Left ventricle myocardium inferior (tissue), 1 donor: Measurements from ENCODE around the gene FIBCD1. TPM values are rescaled to one million over a fixed set of nuclear protein-coding genes. Genes with fewer than 3 reads are reported as not detected.
"Not testable (repeated sequence)": the region's sequence is repeated elsewhere in the genome, so short reads cannot be mapped to it uniquely, and the experiment has no call there.

ENCODE experiments used
- DNase-seq: peaks from one replicate; pipeline ENCODE4 v3.0.0-alpha.2; 2020
- H3K27ac ChIP-seq: fragments of 200-600 bp; replicated peaks from 2 replicates; pipeline ENCODE4 v1.8.0; 2021
- H3K27me3 ChIP-seq: fragments of 200-600 bp; 2 replicates; pipeline ENCODE4 v1.8.0; 2021; ENCODE audit warnings: low read depth
- H3K36me3 ChIP-seq: fragments of 200-600 bp; 2 replicates; pipeline ENCODE4 v1.8.0; 2021
- H3K4me1 ChIP-seq: fragments of 200-600 bp; 2 replicates; pipeline ENCODE4 v1.8.0; 2021
- H3K4me3 ChIP-seq: fragments of 200-600 bp; 2 replicates; pipeline ENCODE4 v1.8.0; 2021; ENCODE audit warnings: mild to moderate bottlenecking, moderate library complexity
- H3K9me3 ChIP-seq: fragments of 200-600 bp; replicated peaks from 2 replicates; pipeline ENCODE4 v1.8.0; 2021
- CTCF ChIP-seq: fragments of 200-600 bp; IDR thresholded peaks from 2 replicates; pipeline ENCODE4 v1.8.0; 2021; ENCODE audit warnings: antibody characterized with exemption, mild to moderate bottlenecking, borderline replicate concordance
- intact Hi-C: fragments of 100-400 bp; cut with micrococcal nuclease; formaldehyde crosslinking; loops from one replicate; pipeline ENCODE4 v1.11.0; 2022
- total RNA-seq: library from RNA; stranded (reverse); fragmentation: NEBNext Ultra II Directional; extraction: Animal tissue kit (Norgen Biotek cat#: 25700); gene quantifications from one replicate; pipeline ENCODE4 v1.2.1, GENCODE V29; 2021
- donor health status: DM: no; HTN: yes; CAD: no; lungs with severe emphysema.

The FIBCD1 gene
- total RNA-seq, 1 donor from 2014 or later = 0.58 TPM

- Histone ChIP-seq H3K4me1 (no peaks in the 10 kb centered on the region), H3K27me3 (peaks cover 31% of the 10 kb centered on the region), H3K36me3 (no peaks in the 10 kb centered on the region), H3K4me3 (no peak overlapping the region), H3K9me3 (no peaks in the 10 kb centered on the region), H3K27ac (no peak overlapping the region)
- TF ChIP-seq CTCF = no peak
- intact Hi-C loops = no loop called here
- DNase-seq = no peak
Measured at GRCh38 chr9:130955947-130956621, 17.0 kb upstream of the FIBCD1 start.

- peaks cover 36% of the 10 kb centered on the region for H3K27me3 ChIP-seq
- DNase-seq, H3K9me3 ChIP-seq, H3K4me1 ChIP-seq, H3K4me3 ChIP-seq, H3K27ac ChIP-seq, intact Hi-C loops, H3K36me3 ChIP-seq: not testable (repeated sequence)
Measured at GRCh38 chr9:130954925-130955324, 15.9 kb upstream of the FIBCD1 start.

GRCh38 chr9:130954317-130954716 is 15.3 kb upstream of the FIBCD1 start:
- Histone ChIP-seq H3K36me3 (no peaks in the 10 kb centered on the region), H3K4me1 (no peaks in the 10 kb centered on the region), H3K27me3 (peaks cover 42% of the 10 kb centered on the region), H3K9me3 (peaks cover 6% of the 10 kb centered on the region), H3K4me3 (no peak overlapping the region), H3K27ac (no peak overlapping the region)
- TF ChIP-seq CTCF = no peak
- no peak for DNase-seq
- intact Hi-C loops = no loop called here

- H3K9me3 ChIP-seq = peaks cover 6% of the 10 kb centered on the region
- H3K27ac ChIP-seq = no peak overlapping the region
- no peaks in the 10 kb centered on the region for H3K36me3 ChIP-seq
- TF ChIP-seq CTCF = no peak
- intact Hi-C loops = no loop called here
- H3K4me1 ChIP-seq = no peaks in the 10 kb centered on the region
- H3K4me3 ChIP-seq = no peak overlapping the region
- DNase-seq = no peak
- H3K27me3 ChIP-seq = peaks cover 59% of the 10 kb centered on the region
Measured at GRCh38 chr9:130952065-130952762, 13.2 kb upstream of the FIBCD1 start.

- Histone ChIP-seq H3K4me1 (no peaks in the 10 kb centered on the region), H3K27me3 (peaks cover 52% of the 10 kb centered on the region), H3K36me3 (no peaks in the 10 kb centered on the region), H3K27ac (no peak overlapping the region), H3K4me3 (no peak overlapping the region), H3K9me3 (peaks cover 6% of the 10 kb centered on the region)
- intact Hi-C loops = no loop called here
- TF ChIP-seq CTCF = no peak
- DNase-seq = no peak
Measured at GRCh38 chr9:130950039-130950311, 10.9 kb upstream of the FIBCD1 start.
